OCI-LY1 (cell line): ENCODE measurements around the gene TEX38.

Experiments
- H2AFZ ChIP-seq: fragments of 200-600 bp; sonication (generic), shearing (Covaris generic); 2 replicates; pipeline ENCODE4 v1.6.0; 2014; ENCODE audit warnings: antibody characterized with exemption, mild to moderate bottlenecking, low read length
- H3F3A ChIP-seq: fragments of 200-600 bp; sonication (generic), shearing (Covaris generic); 2 replicates; pipeline ENCODE4 v1.6.0; 2014; ENCODE audit warnings: mild to moderate bottlenecking, antibody characterized with exemption, low read length, moderate library complexity; ENCODE audit not compliant: insufficient read depth
- H3K27ac ChIP-seq: fragments of 200-600 bp; sonication (generic); 2 replicates; pipeline ENCODE4 v1.5.1; 2014; ENCODE audit warnings: low read length, mixed run types, mild to moderate bottlenecking, low read depth; ENCODE audit not compliant: poor library complexity, severe bottlenecking
- H3K27me3 ChIP-seq: fragments of 200-600 bp; sonication (generic); 2 replicates; pipeline ENCODE4 v1.6.0; 2014; ENCODE audit warnings: antibody characterized with exemption, mild to moderate bottlenecking, low read length, moderate library complexity; ENCODE audit not compliant: insufficient read depth
- H3K36me3 ChIP-seq: fragments of 200-600 bp; sonication (generic); 2 replicates; pipeline ENCODE4 v1.6.1; 2014; ENCODE audit warnings: mild to moderate bottlenecking, antibody characterized with exemption, low read length, moderate library complexity, mixed read lengths; ENCODE audit not compliant: insufficient read depth
- H3K4me1 ChIP-seq: fragments of 200-600 bp; sonication (generic); 2 replicates; pipeline ENCODE4 v1.5.1; 2014; ENCODE audit warnings: mild to moderate bottlenecking, low read length, moderate library complexity; ENCODE audit not compliant: insufficient read depth, severe bottlenecking
- H3K4me2 ChIP-seq: fragments of 200-600 bp; sonication (generic), shearing (Covaris generic); 2 replicates; pipeline ENCODE4 v1.6.1; 2014; ENCODE audit warnings: low read length
- H3K4me3 ChIP-seq: fragments of 200-600 bp; sonication (generic); 2 replicates; pipeline ENCODE4 v1.5.1; 2014; ENCODE audit warnings: low read length, low read depth, mild to moderate bottlenecking, mixed read lengths; ENCODE audit not compliant: poor library complexity, severe bottlenecking
- H3K79me2 ChIP-seq: fragments of 200-600 bp; shearing (Covaris generic); 2 replicates; pipeline ENCODE4 v1.6.1; 2016; ENCODE audit warnings: mixed run types, low read length, mixed read lengths; ENCODE audit not compliant: insufficient read depth
- H3K9ac ChIP-seq: fragments of 200-600 bp; sonication (generic), shearing (Covaris generic); 2 replicates; pipeline ENCODE4 v1.6.1; 2014; ENCODE audit warnings: mild to moderate bottlenecking, low read length, mixed read lengths
- H3K9me2 ChIP-seq: fragments of 200-600 bp; sonication (generic), shearing (Covaris generic); 2 replicates; pipeline ENCODE4 v1.6.1; 2014; ENCODE audit warnings: low read depth, mild to moderate bottlenecking, low read length, mixed read lengths
- H3K9me3 ChIP-seq: fragments of 200-600 bp; shearing (Covaris generic); 2 replicates; pipeline ENCODE4 v1.6.1; 2014; ENCODE audit warnings: low read length, mixed read lengths
- H4K20me1 ChIP-seq: fragments of 200-600 bp; sonication (generic), shearing (Covaris generic); 2 replicates; pipeline ENCODE4 v1.6.0; 2016; ENCODE audit warnings: mild to moderate bottlenecking, low read length; ENCODE audit not compliant: insufficient read depth
- CTCF ChIP-seq: fragments of 200-600 bp; sonication (generic), shearing (Covaris generic); IDR thresholded peaks from 2 replicates; pipeline ENCODE4 v1.5.1; 2017; ENCODE audit warnings: mild to moderate bottlenecking, antibody characterized with exemption, low read length, moderate library complexity, mixed read lengths
- EZH2 ChIP-seq: fragments of 200-600 bp; sonication (generic), shearing (Covaris generic); IDR thresholded peaks from 2 replicates; pipeline ENCODE4 v1.8.0; 2017; ENCODE audit warnings: borderline replicate concordance, mixed run types, mild to moderate bottlenecking, antibody characterized with exemption, low read length, moderate library complexity, mixed read lengths

Gene TEX38

GRCh38 chr1:46705408-46705807 is 33.8 kb downstream of the TEX38 start:
- peaks cover 74% of the 10 kb centered on the region for H3K36me3 ChIP-seq
- H4K20me1 ChIP-seq, result no peaks in the 10 kb centered on the region
- H3K4me3 ChIP-seq, result no peak overlapping the region
- no peaks in the 10 kb centered on the region for H3K4me1 ChIP-seq
- no peak overlapping the region for H3K9ac ChIP-seq
- H3K79me2 ChIP-seq, result no peaks in the 10 kb centered on the region
- H3K27me3 ChIP-seq, result no peaks in the 10 kb centered on the region
- H3K9me3 ChIP-seq, result no peaks in the 10 kb centered on the region
- TF ChIP-seq CTCF (no peak), EZH2 (no peak)
- no peak overlapping the region for H2AFZ ChIP-seq
- H3K9me2 ChIP-seq, result no peaks in the 10 kb centered on the region
- no peaks in the 10 kb centered on the region for H3F3A ChIP-seq
- no peak overlapping the region for H3K4me2 ChIP-seq
- H3K27ac ChIP-seq, result no peak overlapping the region

GRCh38 chr1:46708121-46708520 is 36.5 kb downstream of the TEX38 start:
- Histone ChIP-seq H3K27ac (no peak overlapping the region), H3K79me2 (no peaks in the 10 kb centered on the region), H3K9me2 (no peaks in the 10 kb centered on the region), H3K4me3 (no peak overlapping the region), H3F3A (no peaks in the 10 kb centered on the region), H3K4me2 (no peak overlapping the region), H3K9ac (no peak overlapping the region), H2AFZ (no peak overlapping the region), H3K4me1 (no peaks in the 10 kb centered on the region), H3K27me3 (no peaks in the 10 kb centered on the region), H4K20me1 (no peaks in the 10 kb centered on the region), H3K36me3 (peaks cover 78% of the 10 kb centered on the region), H3K9me3 (no peaks in the 10 kb centered on the region)
- no peak for TF ChIP-seq EZH2
- TF ChIP-seq CTCF, result no peak

GRCh38 chr1:46714976-46715375 is 43.3 kb downstream of the TEX38 start:
- Histone ChIP-seq H3K9ac (no peak overlapping the region), H2AFZ (no peak overlapping the region), H4K20me1 (no peaks in the 10 kb centered on the region), H3K27ac (no peak overlapping the region), H3K36me3 (peaks cover 48% of the 10 kb centered on the region), H3K9me3 (no peaks in the 10 kb centered on the region), H3K4me2 (no peak overlapping the region), H3K4me3 (no peak overlapping the region), H3K27me3 (no peaks in the 10 kb centered on the region), H3F3A (no peaks in the 10 kb centered on the region), H3K79me2 (peaks cover 11% of the 10 kb centered on the region), H3K4me1 (peaks cover 26% of the 10 kb centered on the region), H3K9me2 (no peaks in the 10 kb centered on the region)
- TF ChIP-seq EZH2 (no peak), CTCF (no peak)
